H9 (cell line): ENCODE measurements around the gene MEF2A. TPM values are rescaled to one million over a fixed set of nuclear protein-coding genes. Genes with fewer than 3 reads are reported as not detected.

ENCODE experiments used
- DNase-seq: peaks from one replicate; pipeline ENCODE4 v3.0.0-alpha.2; 2017
- H2AFZ ChIP-seq: one replicate; pipeline ENCODE4 v1.6.1; 2013; ENCODE audit warnings: mild to moderate bottlenecking, low read length, control low read depth, moderate library complexity
- H2AK5ac ChIP-seq: 2 replicates; pipeline ENCODE4 v1.6.1; 2013; ENCODE audit warnings: low read length, control low read depth, mixed read lengths; ENCODE audit not compliant: insufficient read length
- H2BK120ac ChIP-seq: one replicate; pipeline ENCODE4 v1.6.1; 2013; ENCODE audit warnings: low read depth, mild to moderate bottlenecking, low read length, control low read depth, inconsistent platforms; ENCODE audit not compliant: poor library complexity, severe bottlenecking
- H2BK12ac ChIP-seq: 2 replicates; pipeline ENCODE4 v1.6.1; 2013; ENCODE audit warnings: low read length, control low read depth, mixed read lengths, low read depth; ENCODE audit not compliant: insufficient read length
- H2BK15ac ChIP-seq: 2 replicates; pipeline ENCODE4 v1.6.1; 2013; ENCODE audit warnings: low read depth, low read length, control low read depth
- H2BK20ac ChIP-seq: one replicate; pipeline ENCODE4 v1.6.1; 2013; ENCODE audit warnings: low read depth, mild to moderate bottlenecking, low read length, control low read depth, inconsistent platforms; ENCODE audit not compliant: poor library complexity, severe bottlenecking
- H2BK5ac ChIP-seq: 2 replicates; pipeline ENCODE4 v1.6.1; 2013; ENCODE audit warnings: low read length, control low read depth, mixed read lengths; ENCODE audit not compliant: insufficient read length
- H3K14ac ChIP-seq: 2 replicates; pipeline ENCODE4 v1.6.1; 2013; ENCODE audit warnings: low read length, control low read depth; ENCODE audit not compliant: insufficient read depth
- H3K18ac ChIP-seq: 2 replicates; pipeline ENCODE4 v1.6.1; 2013; ENCODE audit warnings: low read depth, mild to moderate bottlenecking, mixed read lengths, low read length, control low read depth; ENCODE audit not compliant: insufficient read length
- H3K23ac ChIP-seq: 2 replicates; pipeline ENCODE4 v1.6.1; 2013; ENCODE audit warnings: low read length, control low read depth, mixed read lengths, low read depth; ENCODE audit not compliant: insufficient read length
- H3K23me2 ChIP-seq: 2 replicates; pipeline ENCODE4 v1.6.1; 2013; ENCODE audit warnings: low read depth, mild to moderate bottlenecking, mixed read lengths, low read length, control low read depth; ENCODE audit not compliant: insufficient read length, poor library complexity, severe bottlenecking
- H3K27ac ChIP-seq: 2 replicates; pipeline ENCODE4 v1.5.1; 2013; ENCODE audit warnings: low read length, control low read depth, mixed read lengths, low read depth; ENCODE audit not compliant: insufficient read length
- H3K27me3 ChIP-seq: 2 replicates; pipeline ENCODE4 v1.6.1; 2013; ENCODE audit warnings: low read length, control low read depth, inconsistent platforms; ENCODE audit not compliant: insufficient read depth
- H3K4ac ChIP-seq: 2 replicates; pipeline ENCODE4 v1.6.1; 2013; ENCODE audit warnings: low read depth, mild to moderate bottlenecking, control low read depth, inconsistent platforms, low read length, moderate library complexity
- H3K4me1 ChIP-seq: 2 replicates; pipeline ENCODE4 v1.6.1; 2013; ENCODE audit warnings: low read length, control low read depth, inconsistent platforms; ENCODE audit not compliant: insufficient read depth
- H3K4me2 ChIP-seq: 2 replicates; pipeline ENCODE4 v1.6.1; 2013; ENCODE audit warnings: low read length, control low read depth, mixed read lengths; ENCODE audit not compliant: insufficient read length, insufficient read depth
- H3K56ac ChIP-seq: 2 replicates; pipeline ENCODE4 v1.6.1; 2013; ENCODE audit warnings: low read depth, mild to moderate bottlenecking, mixed read lengths, low read length, control low read depth; ENCODE audit not compliant: insufficient read length
- H3K79me1 ChIP-seq: 2 replicates; pipeline ENCODE4 v1.6.1; 2013; ENCODE audit warnings: low read depth, mild to moderate bottlenecking, moderate library complexity, low read length, control low read depth, inconsistent platforms; ENCODE audit not compliant: insufficient read depth, poor library complexity, severe bottlenecking
- H3K79me2 ChIP-seq: 2 replicates; pipeline ENCODE4 v1.6.1; 2013; ENCODE audit warnings: low read length, control low read depth, inconsistent platforms; ENCODE audit not compliant: insufficient read depth
- H3K9ac ChIP-seq: 2 replicates; pipeline ENCODE4 v1.6.1; 2013; ENCODE audit warnings: low read length, control low read depth, mixed read lengths; ENCODE audit not compliant: insufficient read length; ENCODE audit errors: extremely low read depth
- H3K9me3 ChIP-seq: one replicate; pipeline ENCODE4 v1.6.1; 2013; ENCODE audit warnings: low read depth, low read length, inconsistent platforms; ENCODE audit not compliant: control insufficient read depth
- H3T11ph ChIP-seq: one replicate; pipeline ENCODE4 v1.6.1; 2013; ENCODE audit warnings: mild to moderate bottlenecking, low read length, control low read depth, inconsistent platforms
- H4K20me1 ChIP-seq: one replicate; pipeline ENCODE4 v1.6.1; 2013; ENCODE audit not compliant: control insufficient read depth, insufficient read length, insufficient read depth
- H4K5ac ChIP-seq: 2 replicates; pipeline ENCODE4 v1.6.1; 2013; ENCODE audit warnings: low read depth, mild to moderate bottlenecking, mixed read lengths, low read length, control low read depth; ENCODE audit not compliant: insufficient read length
- H4K8ac ChIP-seq: replicated peaks from 2 replicates; pipeline ENCODE4 v1.6.1; 2013; ENCODE audit warnings: low read length, control low read depth, mixed read lengths, low read depth; ENCODE audit not compliant: insufficient read length
- H4K91ac ChIP-seq: 2 replicates; pipeline ENCODE4 v1.6.1; 2013; ENCODE audit warnings: low read depth, mild to moderate bottlenecking, moderate library complexity, mixed read lengths, low read length, control low read depth; ENCODE audit not compliant: insufficient read length
- H3K27ac Mint-ChIP-seq, 3 experiments: 2 replicates in 2 of 3; 3 replicates in 1 of 3; pipeline ENCODE4 v1.8.0; 2020 to 2021; ENCODE audit warnings: mixed read lengths in 3 of 3, mild to moderate bottlenecking in 1 of 3, moderate library complexity in 1 of 3
- H3K27me3 Mint-ChIP-seq: 2 replicates; pipeline ENCODE4 v1.8.0; 2021; ENCODE audit warnings: low read depth, mild to moderate bottlenecking, moderate library complexity, mixed read lengths
- H3K36me3 Mint-ChIP-seq, 3 experiments: 2 replicates in 2 of 3; 3 replicates in 1 of 3; pipeline ENCODE4 v1.8.0; 2020 to 2021; ENCODE audit warnings: low read depth in 3 of 3, mixed read lengths in 3 of 3; ENCODE audit not compliant: insufficient read depth in 1 of 3
- H3K4me1 Mint-ChIP-seq, 2 experiments: 2 replicates each; pipeline ENCODE4 v1.8.0; 2020; ENCODE audit warnings: mixed read lengths in 2 of 2
- H3K4me3 Mint-ChIP-seq, 2 experiments: 2 replicates in 1 of 2; 3 replicates in 1 of 2; pipeline ENCODE4 v1.8.0; 2020 to 2021; ENCODE audit warnings: mild to moderate bottlenecking in 2 of 2, mixed read lengths in 2 of 2, moderate library complexity in 1 of 2
- H3K9me3 Mint-ChIP-seq, 2 experiments: 2 replicates in 1 of 2; 3 replicates in 1 of 2; pipeline ENCODE4 v1.8.0; 2020; ENCODE audit warnings: mild to moderate bottlenecking in 2 of 2, mixed read lengths in 2 of 2, moderate library complexity in 1 of 2
- WGBS: extraction: QIAGEN DNeasy Blood & Tissue Kit; methylation state at CpG from one replicate; pipeline ENCODE4 v1.1.7; 2013; ENCODE audit warnings: missing lambda C conversion rate, low lambda C conversion rate, mixed read lengths; ENCODE audit not compliant: insufficient read length; ENCODE audit errors: extremely low coverage; 5-methylcytosine and 5-hydroxymethylcytosine counted together
- total RNA-seq: library from RNA; stranded (reverse); gene quantifications from 2 replicates; pipeline ENCODE4 v1.2.1, GENCODE V29; 2021
- TF ChIP-seq, protein P1 (sequence below): fragments of 200-600 bp; sonication (generic); conservative IDR thresholded peaks from 3 replicates; pipeline ENCODE4 v1.8.0; 2021; ENCODE audit warnings: antibody characterized with exemption, mild to moderate bottlenecking

MEF2A gene
- total RNA-seq, 1 experiment from 2014 or later: 20.7 TPM

DNA sequence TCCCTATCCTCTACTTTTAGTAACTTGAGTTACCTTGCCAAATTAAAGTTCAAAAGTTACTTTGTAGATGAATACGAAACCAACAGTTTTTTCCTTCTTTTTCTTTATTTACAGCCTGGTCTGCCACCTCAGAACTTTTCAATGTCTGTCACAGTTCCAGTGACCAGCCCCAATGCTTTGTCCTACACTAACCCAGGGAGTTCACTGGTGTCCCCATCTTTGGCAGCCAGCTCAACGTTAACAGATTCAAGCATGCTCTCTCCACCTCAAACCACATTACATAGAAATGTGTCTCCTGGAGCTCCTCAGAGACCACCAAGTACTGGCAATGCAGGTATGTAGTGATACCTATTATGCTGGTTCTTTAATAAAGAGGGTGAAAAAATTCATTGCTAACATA lies 108.5 kb downstream of the MEF2A start:
- H2AFZ ChIP-seq: no peak overlapping the region
- H2BK5ac ChIP-seq: no peak overlapping the region
- Mint-ChIP-seq H3K27me3 (no peaks in the 10 kb centered on the region), H3K9me3 (no peaks in the 10 kb centered on the region), H3K4me3 (no peak overlapping the region), H3K27ac (no peak overlapping the region), H3K4me1 (no peaks in the 10 kb centered on the region), H3K36me3 (peaks cover 0 to 43% (median 39%) of the 10 kb centered on the region in 3 experiments; a peak in 5 of 7 replicates)
- no peak overlapping the region for H2BK15ac ChIP-seq
- H3K9ac ChIP-seq: no peak overlapping the region
- no peak overlapping the region for H3K14ac ChIP-seq
- no peak overlapping the region for H2AK5ac ChIP-seq
- no peak overlapping the region for H3K56ac ChIP-seq
- TF ChIP-seq, protein P1, sequence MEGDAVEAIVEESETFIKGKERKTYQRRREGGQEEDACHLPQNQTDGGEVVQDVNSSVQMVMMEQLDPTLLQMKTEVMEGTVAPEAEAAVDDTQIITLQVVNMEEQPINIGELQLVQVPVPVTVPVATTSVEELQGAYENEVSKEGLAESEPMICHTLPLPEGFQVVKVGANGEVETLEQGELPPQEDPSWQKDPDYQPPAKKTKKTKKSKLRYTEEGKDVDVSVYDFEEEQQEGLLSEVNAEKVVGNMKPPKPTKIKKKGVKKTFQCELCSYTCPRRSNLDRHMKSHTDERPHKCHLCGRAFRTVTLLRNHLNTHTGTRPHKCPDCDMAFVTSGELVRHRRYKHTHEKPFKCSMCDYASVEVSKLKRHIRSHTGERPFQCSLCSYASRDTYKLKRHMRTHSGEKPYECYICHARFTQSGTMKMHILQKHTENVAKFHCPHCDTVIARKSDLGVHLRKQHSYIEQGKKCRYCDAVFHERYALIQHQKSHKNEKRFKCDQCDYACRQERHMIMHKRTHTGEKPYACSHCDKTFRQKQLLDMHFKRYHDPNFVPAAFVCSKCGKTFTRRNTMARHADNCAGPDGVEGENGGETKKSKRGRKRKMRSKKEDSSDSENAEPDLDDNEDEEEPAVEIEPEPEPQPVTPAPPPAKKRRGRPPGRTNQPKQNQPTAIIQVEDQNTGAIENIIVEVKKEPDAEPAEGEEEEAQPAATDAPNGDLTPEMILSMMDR: no peak
- no peaks in the 10 kb centered on the region for H3K27me3 ChIP-seq
- H3T11ph ChIP-seq: no peak overlapping the region
- no peak overlapping the region for H2BK20ac ChIP-seq
- no peaks in the 10 kb centered on the region for H4K20me1 ChIP-seq
- WGBS: no CpG with 5 or more reads among the region's 2 CpGs
- H4K8ac ChIP-seq: no peak overlapping the region
- no peaks in the 10 kb centered on the region for H3K79me2 ChIP-seq
- no peak overlapping the region for H3K27ac ChIP-seq
- no peak overlapping the region for H3K4me2 ChIP-seq
- H3K18ac ChIP-seq: no peak overlapping the region
- no peak overlapping the region for H4K91ac ChIP-seq
- DNase-seq: no peak
- H3K23ac ChIP-seq: no peak overlapping the region
- no peak overlapping the region for H4K5ac ChIP-seq
- no peak overlapping the region for H2BK12ac ChIP-seq
- no peaks in the 10 kb centered on the region for H3K4me1 ChIP-seq
- H3K4ac ChIP-seq: no peak overlapping the region
- H2BK120ac ChIP-seq: no peak overlapping the region
- H3K23me2 ChIP-seq: no peaks in the 10 kb centered on the region
- H3K9me3 ChIP-seq: no peaks in the 10 kb centered on the region
- H3K79me1 ChIP-seq: no peaks in the 10 kb centered on the region
